GM06990 (cell line): ENCODE results near the gene SMTN.

Experiments
- DNase-seq: peaks from one replicate; pipeline ENCODE4 v3.0.0-alpha.2; 2011; ENCODE audit not compliant: insufficient read length; ENCODE audit errors: extremely low read depth
- H3K27me3 ChIP-seq: replicated peaks from 2 replicates; pipeline ENCODE4 v1.6.0; 2011; ENCODE audit warnings: low read length; ENCODE audit not compliant: control insufficient read depth, insufficient read depth
- H3K36me3 ChIP-seq: 2 replicates; pipeline ENCODE4 v1.5.1; 2011; ENCODE audit warnings: low read length; ENCODE audit not compliant: control insufficient read depth, insufficient read depth
- H3K4me3 ChIP-seq: replicated peaks from 2 replicates; pipeline ENCODE4 v1.5.1; 2011; ENCODE audit warnings: low read depth, mild to moderate bottlenecking, control low read depth, low read length
- TF ChIP-seq, protein P1 (sequence below): IDR thresholded peaks from 2 replicates; pipeline ENCODE4 v1.5.1; 2011; ENCODE audit warnings: low read length, control low read depth, mild to moderate bottlenecking, inconsistent platforms; ENCODE audit not compliant: insufficient read depth, poor library complexity, severe bottlenecking

SMTN gene

DNA sequence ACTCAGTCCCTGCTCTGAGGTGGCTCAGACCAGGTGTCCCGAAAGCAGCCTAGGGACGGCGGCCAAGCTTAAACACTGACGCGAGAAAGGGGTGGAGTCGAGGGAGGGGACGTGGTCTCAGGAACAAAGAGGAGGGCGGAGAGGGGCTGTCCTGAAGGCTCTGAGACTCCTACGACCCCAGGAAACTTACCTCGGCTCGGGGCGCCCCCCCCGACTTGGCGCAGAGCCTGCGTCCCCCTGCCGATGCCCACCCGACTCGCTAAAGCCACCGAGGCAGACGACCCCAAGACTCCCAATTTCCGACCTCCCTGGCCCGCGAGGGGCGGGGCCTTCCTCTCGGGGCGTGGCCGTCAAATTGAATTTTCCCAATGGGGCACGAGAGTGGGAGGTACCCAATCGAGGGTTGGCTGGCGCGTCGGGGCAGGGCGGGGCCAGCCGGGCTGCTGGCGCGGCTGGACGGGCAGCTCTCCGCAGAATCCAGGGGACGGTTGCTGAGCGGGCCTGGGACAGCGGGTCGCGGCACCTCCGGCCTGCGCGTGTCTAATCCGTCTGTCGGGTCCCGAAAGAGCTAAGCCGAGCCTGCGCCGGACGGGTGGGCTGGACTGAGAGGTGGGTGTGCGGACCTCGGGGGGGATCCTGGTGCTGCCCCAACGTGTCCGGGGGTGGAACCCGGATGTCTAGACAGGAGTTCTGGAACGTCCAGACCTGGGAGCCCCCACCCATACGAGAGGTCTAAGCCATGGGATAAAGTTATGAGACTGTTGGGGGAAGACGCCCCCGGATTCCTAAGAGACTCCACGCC is at the start of gene SMTN:
Gene SMTN (plus strand): TSS at position 471 of the 802 bp plus-strand sequence. CDS start 1,941 bp downstream, outside the sequence.
- H3K36me3 ChIP-seq = no peaks in the 10 kb centered on the region
- H3K27me3 ChIP-seq = no peaks in the 10 kb centered on the region
- peak within 1 kb of the TSS; percentile 82 for H3K4me3 ChIP-seq
- TF ChIP-seq, protein P1, sequence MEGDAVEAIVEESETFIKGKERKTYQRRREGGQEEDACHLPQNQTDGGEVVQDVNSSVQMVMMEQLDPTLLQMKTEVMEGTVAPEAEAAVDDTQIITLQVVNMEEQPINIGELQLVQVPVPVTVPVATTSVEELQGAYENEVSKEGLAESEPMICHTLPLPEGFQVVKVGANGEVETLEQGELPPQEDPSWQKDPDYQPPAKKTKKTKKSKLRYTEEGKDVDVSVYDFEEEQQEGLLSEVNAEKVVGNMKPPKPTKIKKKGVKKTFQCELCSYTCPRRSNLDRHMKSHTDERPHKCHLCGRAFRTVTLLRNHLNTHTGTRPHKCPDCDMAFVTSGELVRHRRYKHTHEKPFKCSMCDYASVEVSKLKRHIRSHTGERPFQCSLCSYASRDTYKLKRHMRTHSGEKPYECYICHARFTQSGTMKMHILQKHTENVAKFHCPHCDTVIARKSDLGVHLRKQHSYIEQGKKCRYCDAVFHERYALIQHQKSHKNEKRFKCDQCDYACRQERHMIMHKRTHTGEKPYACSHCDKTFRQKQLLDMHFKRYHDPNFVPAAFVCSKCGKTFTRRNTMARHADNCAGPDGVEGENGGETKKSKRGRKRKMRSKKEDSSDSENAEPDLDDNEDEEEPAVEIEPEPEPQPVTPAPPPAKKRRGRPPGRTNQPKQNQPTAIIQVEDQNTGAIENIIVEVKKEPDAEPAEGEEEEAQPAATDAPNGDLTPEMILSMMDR = no peak
- peak; percentile 92 for DNase-seq

DNA sequence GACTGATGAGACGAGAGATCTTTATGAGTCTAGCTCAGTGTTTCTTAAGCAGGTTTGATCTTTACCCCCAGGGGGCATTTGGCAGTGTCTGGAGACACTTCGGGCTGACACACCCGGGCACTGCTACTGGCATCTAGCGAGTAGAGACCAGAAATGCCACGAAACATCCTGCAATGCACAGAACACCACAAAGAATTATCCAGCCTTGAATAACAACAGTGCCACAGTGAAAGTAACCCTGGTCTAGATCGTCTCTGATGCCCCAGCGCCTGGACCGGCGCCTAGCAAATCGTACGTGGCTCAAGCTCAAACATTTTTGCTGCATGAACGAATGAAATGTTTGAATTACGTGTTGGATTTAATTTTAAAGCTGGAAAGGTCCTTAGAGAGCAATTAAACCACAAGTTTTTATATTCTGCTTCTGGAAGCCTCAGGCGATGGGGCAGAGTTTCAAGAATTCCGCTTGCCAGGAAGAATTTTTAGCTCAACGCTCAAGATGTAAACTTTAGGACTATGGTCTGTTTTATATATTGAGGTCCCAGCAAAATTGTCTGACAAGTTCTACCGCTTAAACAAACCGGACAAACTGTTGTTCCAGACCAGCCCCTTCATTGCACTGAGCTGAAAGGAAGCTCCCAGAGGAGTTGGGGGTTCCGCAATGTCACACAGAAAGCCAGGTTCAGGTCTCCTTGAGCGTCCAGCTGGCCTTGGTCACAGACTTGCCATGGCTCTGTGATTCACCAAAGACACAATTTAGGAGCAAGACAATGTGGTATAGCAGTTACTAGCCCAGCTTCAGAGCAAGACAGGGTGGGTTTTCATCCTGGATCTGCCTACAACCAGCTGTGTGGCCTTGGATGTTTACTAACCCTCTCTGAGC is 44.2 kb upstream of the SMTN start:
- Histone ChIP-seq H3K36me3 (no peaks in the 10 kb centered on the region), H3K27me3 (peaks cover 1% of the 10 kb centered on the region; the same call in 1 of the 2 replicates), H3K4me3 (no peak overlapping the region)
- no peak for DNase-seq
- TF ChIP-seq, protein P1 = no peak

DNA sequence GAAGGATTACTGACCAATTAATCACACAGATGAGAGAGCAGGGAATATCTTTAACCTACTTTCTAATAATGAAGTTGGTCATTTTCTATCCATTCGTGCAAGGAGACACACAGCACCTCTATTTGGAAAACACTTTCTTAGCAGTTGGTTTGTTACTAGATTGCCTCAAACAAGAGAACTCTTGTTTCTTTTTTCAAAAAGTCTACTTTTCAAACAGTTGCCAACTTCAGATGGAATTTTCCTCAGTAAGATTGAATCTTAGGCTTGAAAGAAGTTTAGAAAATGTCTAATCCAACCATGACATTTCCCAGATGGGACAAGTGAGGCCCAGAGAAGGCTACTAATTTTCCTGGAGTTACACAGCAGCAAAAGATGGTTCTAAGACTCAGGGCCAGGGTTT is 42.4 kb upstream of the SMTN start:
- Histone ChIP-seq H3K4me3 (no peak overlapping the region), H3K27me3 (peaks cover 1% of the 10 kb centered on the region; the same call in 1 of the 2 replicates), H3K36me3 (no peaks in the 10 kb centered on the region)
- TF ChIP-seq, protein P1 = no peak
- no peak for DNase-seq

DNA sequence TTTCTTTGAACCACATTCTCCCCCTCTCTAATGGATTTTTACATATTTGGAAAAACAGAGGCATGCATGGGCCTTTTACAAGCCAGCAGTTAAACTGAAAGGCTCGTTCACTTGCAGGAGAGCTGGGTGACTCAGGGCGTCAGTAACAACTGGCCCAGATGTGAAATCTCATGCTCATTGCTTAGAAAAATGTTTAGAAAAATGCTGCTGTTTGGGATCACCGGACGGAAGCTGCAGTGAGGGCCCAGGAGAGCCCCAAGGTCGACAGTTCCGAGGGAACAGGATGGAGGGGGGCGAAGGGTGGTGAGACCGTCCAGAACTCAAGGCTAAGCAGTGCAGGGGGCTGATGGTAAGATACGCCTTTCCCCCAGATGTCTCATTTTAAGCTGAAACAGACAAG is 41.7 kb upstream of the SMTN start:
- no peak for DNase-seq

DNA sequence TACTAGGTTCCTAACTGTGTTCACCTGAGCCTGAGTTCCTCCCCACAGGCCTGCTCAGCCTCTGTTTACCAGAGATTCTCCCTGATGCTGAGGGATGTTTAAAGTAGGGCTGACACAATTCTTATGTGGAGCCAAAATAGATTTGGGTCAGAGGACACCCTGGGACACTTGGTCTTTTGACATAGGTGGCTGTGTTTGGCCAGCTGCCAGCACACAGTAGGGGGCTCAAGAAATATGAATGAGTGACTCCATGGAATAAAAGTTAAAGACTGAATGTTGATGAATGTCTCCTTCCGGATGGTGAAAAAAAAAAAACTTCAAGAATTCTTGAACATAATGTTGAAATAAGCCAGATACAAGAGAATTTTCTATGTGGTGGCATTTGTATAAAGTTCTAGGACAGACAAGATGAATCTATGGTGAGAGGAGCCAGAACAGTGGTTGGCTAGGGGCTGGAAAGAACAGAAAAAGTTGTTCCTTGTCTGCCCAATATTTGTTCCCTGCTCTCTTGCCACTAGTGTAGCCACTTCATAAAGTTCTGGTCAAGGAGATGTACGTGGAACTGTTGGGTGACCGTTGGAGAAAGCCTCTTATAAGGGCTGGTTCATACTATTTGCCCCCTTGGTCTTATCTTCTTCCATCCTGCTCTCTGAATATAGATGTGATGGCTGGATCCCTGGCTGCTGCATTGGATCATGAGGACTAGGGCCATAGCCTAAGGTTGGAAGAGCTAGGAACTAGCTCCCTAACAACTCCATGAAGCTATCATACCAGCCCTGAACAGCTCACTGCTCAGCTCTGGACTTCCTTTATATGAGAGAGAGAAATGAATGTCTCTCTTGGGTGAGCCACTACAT is 40.3 kb upstream of the SMTN start:
- DNase-seq = no peak
- TF ChIP-seq, protein P1 = no peak
- no peak overlapping the region for H3K4me3 ChIP-seq
- H3K27me3 ChIP-seq = peaks cover 1% of the 10 kb centered on the region; the same call in 1 of the 2 replicates
- no peaks in the 10 kb centered on the region for H3K36me3 ChIP-seq

More for the DNA sequence above, 41.7 kb upstream of the SMTN start:
- H3K27me3 ChIP-seq = peaks cover 1% of the 10 kb centered on the region; the same call in 1 of the 2 replicates
- H3K36me3 ChIP-seq = no peaks in the 10 kb centered on the region
- TF ChIP-seq, protein P1 = no peak
- H3K4me3 ChIP-seq = no peak overlapping the region
